ENCODE results near the gene ATF3.

The ATF3 gene

GRCh38 chr1:212593821-212594251, 14.7 kb upstream of the ATF3 start:
- no peak overlapping the region for H2AFZ ChIP-seq (ENCODE audit: low read length)
- no peaks in the 10 kb centered on the region for H3K79me2 ChIP-seq (ENCODE audit: insufficient read depth, low read length)
- H3K9me2 ChIP-seq (ENCODE audit: low read depth, low read length), result no peaks in the 10 kb centered on the region
- TF ChIP-seq CTCF (IDR thresholded peaks at IDR 0.05; ENCODE audit: low read length), result no peak
- TF ChIP-seq EZH2 (IDR thresholded peaks at IDR 0.05; ENCODE audit: borderline replicate concordance, low read length), result no peak
- no peaks in the 10 kb centered on the region for H3K9me3 ChIP-seq (ENCODE audit: low read length)
- no peaks in the 10 kb centered on the region for H3K36me3 ChIP-seq (ENCODE audit: insufficient read depth, low read length)
- H3K4me2 ChIP-seq (ENCODE audit: low read length), result no peak overlapping the region
- H3K27me3 ChIP-seq (ENCODE audit: insufficient read depth, low read length), result no peaks in the 10 kb centered on the region
- H3K4me1 ChIP-seq (ENCODE audit: insufficient read depth, low read length, severe bottlenecking), result no peaks in the 10 kb centered on the region
- no peaks in the 10 kb centered on the region for H4K20me1 ChIP-seq (ENCODE audit: insufficient read depth, low read length)
- no peak overlapping the region for H3K4me3 ChIP-seq (ENCODE audit: low read depth, low read length, poor library complexity, severe bottlenecking)
- no peak overlapping the region for H3K27ac ChIP-seq (ENCODE audit: low read depth, low read length, poor library complexity, severe bottlenecking)
- no peaks in the 10 kb centered on the region for H3F3A ChIP-seq (ENCODE audit: insufficient read depth, low read length)
- no peak overlapping the region for H3K9ac ChIP-seq (ENCODE audit: low read length)

GRCh38 chr1:212594640-212595039, 13.9 kb upstream of the ATF3 start:
- no peaks in the 10 kb centered on the region for H3K9me2 ChIP-seq (ENCODE audit: low read depth, low read length)
- no peak overlapping the region for H3K27ac ChIP-seq (ENCODE audit: low read depth, low read length, poor library complexity, severe bottlenecking)
- no peaks in the 10 kb centered on the region for H4K20me1 ChIP-seq (ENCODE audit: insufficient read depth, low read length)
- H3K4me3 ChIP-seq (ENCODE audit: low read depth, low read length, poor library complexity, severe bottlenecking), result no peak overlapping the region
- H3K27me3 ChIP-seq (ENCODE audit: insufficient read depth, low read length), result no peaks in the 10 kb centered on the region
- no peak overlapping the region for H3K9ac ChIP-seq (ENCODE audit: low read length)
- no peak overlapping the region for H3K4me2 ChIP-seq (ENCODE audit: low read length)
- no peak overlapping the region for H2AFZ ChIP-seq (ENCODE audit: low read length)
- no peaks in the 10 kb centered on the region for H3K9me3 ChIP-seq (ENCODE audit: low read length)
- no peaks in the 10 kb centered on the region for H3K4me1 ChIP-seq (ENCODE audit: insufficient read depth, low read length, severe bottlenecking)
- no peaks in the 10 kb centered on the region for H3K79me2 ChIP-seq (ENCODE audit: insufficient read depth, low read length)
- no peaks in the 10 kb centered on the region for H3F3A ChIP-seq (ENCODE audit: insufficient read depth, low read length)
- no peaks in the 10 kb centered on the region for H3K36me3 ChIP-seq (ENCODE audit: insufficient read depth, low read length)
- TF ChIP-seq EZH2 (IDR thresholded peaks at IDR 0.05; ENCODE audit: borderline replicate concordance, low read length), result no peak
- no peak for TF ChIP-seq CTCF (IDR thresholded peaks at IDR 0.05; ENCODE audit: low read length)

- H3K9me2 ChIP-seq (ENCODE audit: low read depth, low read length), result no peaks in the 10 kb centered on the region
- no peaks in the 10 kb centered on the region for H3K79me2 ChIP-seq (ENCODE audit: insufficient read depth, low read length)
- no peaks in the 10 kb centered on the region for H3K4me1 ChIP-seq (ENCODE audit: insufficient read depth, low read length, severe bottlenecking)
- H2AFZ ChIP-seq (ENCODE audit: low read length), result no peak overlapping the region
- no peak overlapping the region for H3K4me3 ChIP-seq (ENCODE audit: low read depth, low read length, poor library complexity, severe bottlenecking)
- no peak overlapping the region for H3K4me2 ChIP-seq (ENCODE audit: low read length)
- H3K36me3 ChIP-seq (ENCODE audit: insufficient read depth, low read length), result no peaks in the 10 kb centered on the region
- H3K9ac ChIP-seq (ENCODE audit: low read length), result no peak overlapping the region
- H3K9me3 ChIP-seq (ENCODE audit: low read length), result no peaks in the 10 kb centered on the region
- H3K27me3 ChIP-seq (ENCODE audit: insufficient read depth, low read length), result no peaks in the 10 kb centered on the region
- no peak for TF ChIP-seq CTCF (IDR thresholded peaks at IDR 0.05; ENCODE audit: low read length)
- no peak for TF ChIP-seq EZH2 (IDR thresholded peaks at IDR 0.05; ENCODE audit: borderline replicate concordance, low read length)
- no peak overlapping the region for H3K27ac ChIP-seq (ENCODE audit: low read depth, low read length, poor library complexity, severe bottlenecking)
- no peaks in the 10 kb centered on the region for H3F3A ChIP-seq (ENCODE audit: insufficient read depth, low read length)
- H4K20me1 ChIP-seq (ENCODE audit: insufficient read depth, low read length), result no peaks in the 10 kb centered on the region
These were observed 13.3 kb upstream of the ATF3 start for GRCh38 chr1:212595229-212595628.

Data from OCI-LY1 (cell line).